Activated naive CD4-positive, alpha-beta T cell (primary cell): ENCODE data around the gene ACAP2.
"Not testable (repeated sequence)": the region's sequence is repeated elsewhere in the genome, so short reads cannot be mapped to it uniquely, and the experiment has no call there.

Experiments used
- DNase-seq, 4 experiments: peaks; one replicate each; lab custom pipeline; 2025; lab: John Stamatoyannopoulos, UW

ACAP2 gene

GRCh38 chr3:195441992-195442572 is 738 bp downstream of the ACAP2 start:
- peak in 3 of 4 experiments; percentile 10 to 36 (median 26) for DNase-seq

- no peak for DNase-seq
These were observed 1.3 kb downstream of the ACAP2 start for GRCh38 chr3:195441476-195441991.

- DNase-seq = no peak
These were observed 1.8 kb downstream of the ACAP2 start for GRCh38 chr3:195441051-195441450.

- no peak for DNase-seq
These were observed 2.4 kb downstream of the ACAP2 start for GRCh38 chr3:195440379-195440778.

GRCh38 chr3:195438371-195438770 is 4.4 kb downstream of the ACAP2 start:
- no peak for DNase-seq

DNA sequence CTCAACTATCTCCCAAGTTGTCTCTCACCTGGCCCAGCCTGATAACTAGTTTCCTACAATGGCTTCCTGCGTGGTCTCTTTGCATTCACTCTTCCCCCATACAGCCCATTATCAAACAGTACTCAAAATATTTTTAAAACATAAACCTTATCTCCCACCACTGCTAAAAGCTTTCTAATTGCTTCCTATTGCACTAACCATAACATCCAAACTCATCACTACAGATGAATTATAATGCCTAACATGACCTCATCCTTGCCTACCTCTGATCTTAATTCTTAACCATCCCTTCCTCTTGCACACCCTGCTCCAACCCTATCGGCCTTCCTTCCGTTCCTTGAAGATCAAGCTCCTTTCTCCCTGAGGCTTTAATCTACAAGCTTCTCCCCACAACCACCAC is 17.0 kb downstream of the ACAP2 start:
- DNase-seq = no peak

- DNase-seq = no peak
These were observed 19.0 kb downstream of the ACAP2 start for GRCh38 chr3:195423818-195424217.

GRCh38 chr3:195421400-195421799 is 21.4 kb downstream of the ACAP2 start:
- no peak for DNase-seq

DNA sequence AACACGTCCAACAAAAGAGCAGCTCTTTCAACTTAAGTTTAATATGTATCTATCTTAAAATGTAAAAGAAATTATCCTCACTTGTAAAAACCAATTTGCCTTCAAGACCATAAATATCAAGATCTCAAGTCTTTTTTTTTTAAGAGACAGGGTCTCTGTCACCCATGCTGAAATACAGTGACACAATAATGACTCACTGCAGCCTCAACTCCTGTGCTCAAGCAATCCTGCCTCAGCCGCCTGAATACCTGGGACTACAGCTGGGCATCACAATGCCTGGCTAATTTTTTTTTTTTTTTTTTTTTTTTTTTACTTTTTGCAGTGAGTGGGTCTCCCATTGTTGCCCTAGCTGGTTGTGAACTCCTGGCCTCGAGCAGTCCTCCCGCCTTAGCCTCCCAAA is 26.0 kb downstream of the ACAP2 start:
- no peak for DNase-seq

- no peak for DNase-seq
These were observed 31.0 kb downstream of the ACAP2 start for GRCh38 chr3:195411836-195412235.

GRCh38 chr3:195410546-195410945 is 32.3 kb downstream of the ACAP2 start:
- no peak for DNase-seq

DNA sequence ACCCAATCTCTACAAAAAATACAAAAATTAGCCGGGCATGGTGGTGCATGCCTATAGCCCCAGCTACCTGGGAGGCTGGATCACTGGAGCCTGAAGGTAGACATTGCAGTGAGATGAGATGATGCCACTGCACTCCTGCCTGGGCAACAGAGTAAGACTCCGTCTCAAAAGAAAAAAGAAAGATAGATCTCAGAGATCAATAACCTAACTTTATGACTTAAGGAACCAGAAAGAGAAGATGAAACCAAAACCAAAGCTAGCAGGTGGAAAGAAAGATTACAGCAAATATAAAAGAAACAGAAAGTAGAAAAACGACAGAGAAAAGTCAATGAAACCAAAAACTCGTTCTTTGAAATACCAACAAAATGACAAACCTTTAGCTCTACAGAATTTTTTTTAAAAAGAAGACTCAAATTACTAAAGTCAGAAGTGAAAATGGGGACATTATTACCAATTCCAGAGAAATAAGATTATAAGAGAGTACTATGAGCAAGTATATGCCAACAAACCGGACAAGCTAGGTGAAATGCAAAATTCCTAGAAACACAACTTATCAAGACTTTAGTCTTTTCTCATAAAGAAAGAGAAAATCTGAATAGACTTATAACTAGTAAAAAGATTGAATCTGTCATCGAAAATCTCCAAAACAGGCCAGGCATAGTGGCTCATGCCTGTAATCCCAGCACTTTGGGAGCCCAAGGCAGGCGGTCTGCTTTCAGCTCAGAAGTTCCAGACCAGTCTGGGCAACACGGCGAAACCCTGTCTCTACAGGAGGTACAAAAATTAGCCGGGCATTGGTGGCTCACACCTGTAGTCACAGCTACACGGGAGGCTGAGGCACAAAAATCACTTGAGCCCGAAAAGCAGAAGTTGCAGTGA is 35.0 kb downstream of the ACAP2 start:
- DNase-seq = no peak

DNA sequence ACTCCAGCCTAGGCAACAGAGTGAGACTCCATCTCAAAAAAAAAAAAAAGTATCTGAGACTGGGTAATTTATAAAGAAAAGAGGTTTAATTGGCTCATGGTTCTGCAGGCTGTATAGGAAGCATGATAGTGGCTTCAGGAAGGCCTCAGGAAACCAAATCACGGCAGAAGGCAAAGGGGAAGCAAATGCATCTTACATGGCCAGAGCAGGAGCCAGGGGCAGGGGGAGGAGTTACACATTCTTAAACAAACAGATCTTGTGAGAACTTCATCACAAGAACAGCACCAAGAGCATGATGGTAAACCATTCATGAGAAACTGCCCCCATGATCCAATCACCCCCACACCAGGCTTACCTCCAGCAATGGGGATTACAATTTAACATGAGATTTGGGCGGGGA is 37.2 kb downstream of the ACAP2 start:
- DNase-seq = no peak

DNA sequence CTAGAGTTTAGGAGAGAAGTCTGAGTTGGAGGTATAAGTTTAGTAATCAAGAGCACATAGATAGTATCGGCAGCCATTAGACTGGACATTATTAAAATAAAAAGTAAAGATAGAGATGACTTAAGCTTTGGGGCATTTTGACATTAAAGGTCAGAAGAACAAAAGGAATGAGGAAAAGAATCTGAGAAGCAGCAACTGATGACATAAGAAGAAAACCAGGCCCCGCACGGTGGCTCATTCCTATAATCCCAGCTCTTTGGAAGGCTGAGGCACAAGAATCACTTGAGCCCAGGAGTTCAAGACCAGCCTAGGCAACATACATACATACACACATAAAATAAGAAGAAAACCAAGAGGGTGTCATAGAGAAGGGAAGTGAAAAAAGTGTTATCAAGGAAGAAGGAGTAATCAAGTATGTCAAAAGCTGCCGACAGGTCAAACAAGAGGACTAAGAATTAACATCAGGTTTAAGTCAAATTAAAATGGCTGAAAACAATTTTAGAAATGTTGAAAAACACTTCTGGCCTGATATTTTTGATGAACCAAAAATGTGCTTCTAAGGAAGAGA is 38.9 kb downstream of the ACAP2 start:
- DNase-seq = no peak

DNA sequence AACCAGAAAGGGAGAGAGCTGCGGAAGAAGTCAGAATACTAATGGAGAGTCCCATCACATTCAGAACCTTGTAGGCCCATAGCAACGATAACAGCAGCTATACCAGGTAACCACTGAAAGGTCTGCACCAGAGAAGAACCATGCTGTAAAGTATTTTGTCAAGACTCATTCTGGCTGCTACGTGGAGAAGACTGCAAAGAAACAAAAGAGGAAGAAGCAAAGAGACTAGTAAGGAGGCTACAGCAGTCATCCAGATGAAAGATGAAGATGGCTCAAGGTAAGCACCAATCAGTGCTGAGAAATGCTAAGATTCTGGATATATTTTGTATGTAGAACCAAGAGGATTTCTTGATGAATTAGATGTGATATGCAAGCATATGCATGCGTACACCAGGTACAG is 39.6 kb downstream of the ACAP2 start:
- no peak for DNase-seq

- DNase-seq = no peak
These were observed 40.9 kb downstream of the ACAP2 start for GRCh38 chr3:195401943-195402342.

DNA sequence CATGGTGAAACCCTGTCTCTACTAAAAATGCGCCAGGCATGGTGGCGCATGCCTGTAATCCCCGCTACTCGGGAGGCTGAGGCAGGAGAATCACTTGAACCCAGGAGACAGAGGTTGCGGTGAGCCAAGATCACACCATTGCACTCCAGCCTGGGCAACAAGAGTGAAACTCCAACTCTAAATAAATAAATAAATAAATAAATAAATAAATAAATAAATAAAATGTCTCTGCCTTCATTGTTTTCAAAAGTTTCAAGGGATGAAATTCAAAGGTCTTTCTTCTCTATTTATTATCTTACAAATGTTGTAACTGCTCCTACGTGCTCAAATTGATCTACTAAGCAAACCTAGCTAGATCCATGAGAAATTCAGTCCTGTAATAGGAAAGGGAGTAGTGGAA is 44.4 kb downstream of the ACAP2 start:
- not testable (repeated sequence) for DNase-seq

GRCh38 chr3:195397524-195397923 is 45.3 kb downstream of the ACAP2 start:
- no peak for DNase-seq

- DNase-seq = no peak
These were observed 47.5 kb downstream of the ACAP2 start for GRCh38 chr3:195395208-195395816.

DNA sequence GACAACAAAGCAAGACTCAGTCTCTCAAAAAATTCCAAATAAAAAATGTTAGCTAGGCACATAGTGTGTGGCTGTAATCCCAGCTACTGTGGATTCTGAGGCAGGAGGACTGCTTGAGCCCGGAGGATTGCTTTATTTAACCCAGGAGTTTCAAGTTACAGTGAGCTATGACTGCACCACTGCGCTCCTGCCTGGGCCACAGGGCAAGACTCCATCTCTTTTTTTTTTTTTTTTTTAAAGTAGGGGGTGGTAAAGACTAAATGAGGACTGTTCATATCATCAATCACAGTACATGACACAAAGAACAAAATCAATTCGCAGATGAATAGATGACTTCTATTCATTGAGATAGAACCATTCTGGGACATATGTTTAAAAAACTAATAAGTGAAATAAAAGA is 48.1 kb downstream of the ACAP2 start:
- no peak for DNase-seq

DNA sequence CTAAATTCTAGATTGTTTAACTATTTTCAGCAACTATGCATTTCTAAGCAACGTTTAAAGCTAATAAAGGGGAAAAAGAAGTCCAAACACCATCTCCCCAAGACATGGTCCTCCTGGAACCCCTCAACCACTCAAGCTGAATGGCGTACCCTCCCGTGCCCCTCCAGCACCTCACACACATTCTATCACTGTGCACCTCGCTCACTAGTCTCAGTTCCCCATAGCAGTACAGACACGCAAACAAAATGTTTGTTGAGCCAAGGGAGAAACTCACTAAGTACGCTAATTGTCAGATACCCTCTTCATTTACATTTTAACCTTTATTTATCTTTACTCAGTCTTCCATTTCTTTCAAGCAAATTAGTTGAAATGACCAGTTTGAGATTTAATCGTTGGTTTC is 48.8 kb downstream of the ACAP2 start:
- no peak for DNase-seq

- no peak for DNase-seq
These were observed 54.4 kb downstream of the ACAP2 start for GRCh38 chr3:195388380-195388779.

DNA sequence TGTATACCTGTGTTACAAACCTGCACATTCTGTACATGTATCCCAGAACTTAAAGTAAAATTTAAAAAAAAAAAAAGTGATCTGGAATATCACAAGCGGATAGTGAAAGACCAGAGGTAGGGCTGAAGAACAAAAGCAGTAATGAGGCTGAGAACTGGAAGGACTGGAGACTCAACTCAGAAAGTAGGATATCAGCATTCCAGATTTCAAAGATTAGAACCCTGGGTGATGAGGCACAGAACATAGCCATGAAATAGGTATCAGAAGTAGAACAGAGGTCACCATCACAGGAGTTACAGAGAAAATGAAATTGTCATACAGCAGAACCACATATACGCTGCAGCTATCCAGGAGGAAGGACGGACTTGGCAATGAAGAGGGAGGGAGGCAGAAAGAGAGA is 56.1 kb downstream of the ACAP2 start:
- no peak for DNase-seq
